HEK293 (cell line): Measurements from ENCODE around the gene MPPED1.

ENCODE experiments used
- CTCF ChIA-PET: fragments of 350-600 bp; formaldehyde crosslinking; extraction: SDS; loops from one replicate; lab custom pipeline; 2021; ENCODE audit warnings: antibody characterized with exemption; lab: Yijun Ruan, JAX
- POLR2A ChIA-PET: fragments of 300-600 bp; formaldehyde crosslinking; extraction: SDS; loops from one replicate; lab custom pipeline; 2020; ENCODE audit warnings: antibody characterized with exemption, inconsistent platforms; lab: Yijun Ruan, JAX
- H3K27ac ChIP-seq: fragments of 200-500 bp; sonication (Bioruptor generic); 2 replicates; pipeline ENCODE4 v1.5.1; 2014; ENCODE audit warnings: low read depth, low read length, control low read depth, inconsistent platforms; ENCODE audit errors: extremely low read depth
- H3K36me3 ChIP-seq, 2 experiments: fragments of 200-500 bp in 1 of 2; sonication (Bioruptor generic) in 1 of 2; 1 replicate in 1 of 2; 2 replicates in 1 of 2; pipeline ENCODE4 v1.5.1; 2014 to 2017; ENCODE audit warnings: inconsistent platforms in 2 of 2, low read length in 2 of 2; ENCODE audit not compliant: control insufficient read depth in 2 of 2, insufficient read depth in 1 of 2
- H3K4me1 ChIP-seq: fragments of 200-500 bp; sonication (Bioruptor generic); 2 replicates; pipeline ENCODE4 v1.5.1; 2014; ENCODE audit warnings: mild to moderate bottlenecking, low read length, inconsistent platforms; ENCODE audit not compliant: control insufficient read depth, insufficient read depth
- H3K4me3 ChIP-seq: 2 replicates; pipeline ENCODE4 v1.5.1; 2011; ENCODE audit warnings: low read depth, mild to moderate bottlenecking, control low read depth, low read length, moderate library complexity
- H3K9me3 ChIP-seq: fragments of 200-500 bp; sonication (Bioruptor generic); 2 replicates; pipeline ENCODE4 v1.5.1; 2014; ENCODE audit warnings: low read depth, low read length, inconsistent platforms; ENCODE audit not compliant: control insufficient read depth, insufficient read depth
- PRDM1 ChIP-seq: fragments of 450-650 bp; formaldehyde crosslinking; IDR thresholded peaks from 2 replicates; pipeline ENCODE4; 2016; ENCODE audit warnings: missing biosample characterization, missing genetic modification characterization
- RBAK ChIP-seq: fragments of 450-650 bp; formaldehyde crosslinking; IDR thresholded peaks from 2 replicates; pipeline ENCODE4 v1.5.1; 2016; ENCODE audit warnings: missing biosample characterization, missing genetic modification characterization
- WT1 ChIP-seq: fragments of 450-650 bp; formaldehyde crosslinking; IDR thresholded peaks from 2 replicates; pipeline ENCODE4 v1.5.1; 2016; ENCODE audit warnings: missing biosample characterization, missing genetic modification characterization
- ZNF114 ChIP-seq: fragments of 450-650 bp; formaldehyde crosslinking; IDR thresholded peaks from 2 replicates; pipeline ENCODE4 v1.5.0; 2017; ENCODE audit warnings: missing biosample characterization, missing genetic modification characterization
- ZNF155 ChIP-seq: fragments of 450-650 bp; formaldehyde crosslinking; IDR thresholded peaks from 2 replicates; pipeline ENCODE4 v1.5.1; 2016; ENCODE audit warnings: missing biosample characterization, missing genetic modification characterization
- ZNF239 ChIP-seq: fragments of 450-650 bp; formaldehyde crosslinking; IDR thresholded peaks from 2 replicates; pipeline ENCODE4 v1.5.1; 2016; ENCODE audit warnings: missing biosample characterization, missing genetic modification characterization
- ZNF292 ChIP-seq: fragments of 450-650 bp; formaldehyde crosslinking; IDR thresholded peaks from 2 replicates; pipeline ENCODE4 v1.5.1; 2016; ENCODE audit warnings: low read depth, missing biosample characterization, missing genetic modification characterization, borderline replicate concordance
- ZNF366 ChIP-seq: fragments of 450-650 bp; formaldehyde crosslinking; conservative IDR thresholded peaks from 2 replicates; pipeline ENCODE4 v1.5.1; 2016; ENCODE audit warnings: missing biosample characterization, missing genetic modification characterization
- ZNF37A ChIP-seq: fragments of 450-650 bp; IDR thresholded peaks from 2 replicates; pipeline ENCODE4 v1.5.1; 2018; ENCODE audit warnings: missing biosample characterization, missing genetic modification characterization
- ZNF423 ChIP-seq: fragments of 450-650 bp; formaldehyde crosslinking; IDR thresholded peaks from 2 replicates; pipeline ENCODE4 v1.5.1; 2016; ENCODE audit warnings: missing biosample characterization, missing genetic modification characterization
- ZNF521 ChIP-seq: fragments of 450-650 bp; formaldehyde crosslinking; IDR thresholded peaks from 2 replicates; pipeline ENCODE4 v1.5.1; 2017; ENCODE audit warnings: missing biosample characterization, mild to moderate bottlenecking, missing genetic modification characterization
- ZNF585B ChIP-seq: fragments of 450-650 bp; formaldehyde crosslinking; IDR thresholded peaks from 2 replicates; pipeline ENCODE4 v1.5.1; 2016; ENCODE audit warnings: missing biosample characterization, missing genetic modification characterization
- ZNF596 ChIP-seq: fragments of 450-650 bp; IDR thresholded peaks from 2 replicates; pipeline ENCODE4 v1.5.0; 2018; ENCODE audit warnings: missing biosample characterization, mild to moderate bottlenecking, missing genetic modification characterization, moderate library complexity
- ZSCAN16 ChIP-seq: fragments of 450-650 bp; formaldehyde crosslinking; IDR thresholded peaks from 2 replicates; pipeline ENCODE4 v1.5.1; 2016; ENCODE audit warnings: missing biosample characterization, missing genetic modification characterization
- TF ChIP-seq, protein P1 (sequence below): fragments of 450-650 bp; formaldehyde crosslinking; IDR thresholded peaks from 2 replicates; pipeline ENCODE4 v1.5.1; 2017; ENCODE audit warnings: missing biosample characterization, missing genetic modification characterization
- TF ChIP-seq, protein P2 (sequence below): fragments of 450-650 bp; formaldehyde crosslinking; IDR thresholded peaks from 2 replicates; pipeline ENCODE4 v1.5.1; 2017; ENCODE audit warnings: missing biosample characterization, mild to moderate bottlenecking, missing genetic modification characterization, moderate library complexity
- TF ChIP-seq, protein P3 (sequence below): fragments of 450-650 bp; formaldehyde crosslinking; conservative IDR thresholded peaks from 2 replicates; pipeline ENCODE4 v1.5.1; 2016; ENCODE audit warnings: low read depth, missing biosample characterization, missing genetic modification characterization
- TF ChIP-seq, protein P4 (sequence below): fragments of 450-650 bp; formaldehyde crosslinking; IDR thresholded peaks from 2 replicates; pipeline ENCODE4 v1.5.1; 2017; ENCODE audit warnings: missing biosample characterization, missing genetic modification characterization
- TF ChIP-seq, protein P5 (sequence below): fragments of 450-650 bp; formaldehyde crosslinking; IDR thresholded peaks from 2 replicates; pipeline ENCODE4 v1.5.1; 2017; ENCODE audit warnings: missing biosample characterization, missing genetic modification characterization
- TF ChIP-seq, protein P6 (sequence below): fragments of 450-650 bp; formaldehyde crosslinking; IDR thresholded peaks from 2 replicates; pipeline ENCODE4 v1.5.1; 2016; ENCODE audit warnings: missing biosample characterization, missing genetic modification characterization

Gene MPPED1

DNA sequence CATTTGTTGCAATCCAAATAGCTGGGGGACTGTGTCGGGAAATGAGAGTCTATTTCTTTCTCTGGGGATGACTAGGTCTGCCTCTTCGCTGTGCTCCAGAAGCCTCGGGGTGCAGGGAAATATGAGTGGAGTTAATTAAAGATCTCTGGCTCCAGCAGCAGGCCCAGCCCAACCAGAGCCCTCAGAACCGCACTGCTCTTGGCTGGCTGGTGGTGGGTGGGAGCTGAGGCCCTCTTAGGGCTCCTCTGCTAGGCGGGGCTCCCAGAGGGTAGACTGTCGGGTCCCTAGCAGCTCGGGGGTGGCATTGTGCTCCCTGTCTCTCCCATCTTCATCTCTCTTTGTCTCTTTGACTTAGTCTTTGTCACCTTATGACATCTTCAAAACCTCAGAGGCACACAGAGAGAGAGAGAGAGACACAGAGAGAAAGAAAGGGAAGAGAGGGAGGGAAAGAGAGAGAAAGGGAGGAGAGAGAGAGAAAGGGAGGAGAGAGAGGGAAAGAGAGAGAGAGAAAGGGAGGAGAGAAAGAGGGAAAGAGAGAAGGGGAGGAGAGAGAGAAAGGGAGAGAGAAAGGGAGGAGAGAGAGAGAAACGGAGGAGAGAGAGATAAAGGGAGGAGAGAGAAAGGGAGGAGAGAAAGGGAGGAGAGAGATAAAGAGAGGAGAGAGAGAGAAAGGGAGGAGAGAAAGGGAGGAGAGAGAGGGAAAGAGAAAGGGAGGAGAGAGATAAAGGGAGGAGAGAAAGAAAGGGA is 20.2 kb downstream of the MPPED1 start:
- Histone ChIP-seq H3K27ac (no peak overlapping the region), H3K36me3 (no peaks in the 10 kb centered on the region), H3K4me3 (no peak overlapping the region), H3K4me1 (no peaks in the 10 kb centered on the region), H3K9me3 (no peaks in the 10 kb centered on the region)
- TF ChIP-seq ZNF366 (tag by site-specific recombination): peak; percentile 68
- peak; percentile 24; the same call in 1 of the 2 replicates for TF ChIP-seq WT1
- peak; percentile 98 for TF ChIP-seq PRDM1 (tag by site-specific recombination)
- TF ChIP-seq ZNF292 (tag by site-specific recombination): no peak
- peak; percentile 98 for TF ChIP-seq ZNF596
- TF ChIP-seq, protein P1, sequence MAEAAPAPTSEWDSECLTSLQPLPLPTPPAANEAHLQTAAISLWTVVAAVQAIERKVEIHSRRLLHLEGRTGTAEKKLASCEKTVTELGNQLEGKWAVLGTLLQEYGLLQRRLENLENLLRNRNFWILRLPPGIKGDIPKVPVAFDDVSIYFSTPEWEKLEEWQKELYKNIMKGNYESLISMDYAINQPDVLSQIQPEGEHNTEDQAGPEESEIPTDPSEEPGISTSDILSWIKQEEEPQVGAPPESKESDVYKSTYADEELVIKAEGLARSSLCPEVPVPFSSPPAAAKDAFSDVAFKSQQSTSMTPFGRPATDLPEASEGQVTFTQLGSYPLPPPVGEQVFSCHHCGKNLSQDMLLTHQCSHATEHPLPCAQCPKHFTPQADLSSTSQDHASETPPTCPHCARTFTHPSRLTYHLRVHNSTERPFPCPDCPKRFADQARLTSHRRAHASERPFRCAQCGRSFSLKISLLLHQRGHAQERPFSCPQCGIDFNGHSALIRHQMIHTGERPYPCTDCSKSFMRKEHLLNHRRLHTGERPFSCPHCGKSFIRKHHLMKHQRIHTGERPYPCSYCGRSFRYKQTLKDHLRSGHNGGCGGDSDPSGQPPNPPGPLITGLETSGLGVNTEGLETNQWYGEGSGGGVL (tag by site-specific recombination): no peak
- TF ChIP-seq, protein P2, sequence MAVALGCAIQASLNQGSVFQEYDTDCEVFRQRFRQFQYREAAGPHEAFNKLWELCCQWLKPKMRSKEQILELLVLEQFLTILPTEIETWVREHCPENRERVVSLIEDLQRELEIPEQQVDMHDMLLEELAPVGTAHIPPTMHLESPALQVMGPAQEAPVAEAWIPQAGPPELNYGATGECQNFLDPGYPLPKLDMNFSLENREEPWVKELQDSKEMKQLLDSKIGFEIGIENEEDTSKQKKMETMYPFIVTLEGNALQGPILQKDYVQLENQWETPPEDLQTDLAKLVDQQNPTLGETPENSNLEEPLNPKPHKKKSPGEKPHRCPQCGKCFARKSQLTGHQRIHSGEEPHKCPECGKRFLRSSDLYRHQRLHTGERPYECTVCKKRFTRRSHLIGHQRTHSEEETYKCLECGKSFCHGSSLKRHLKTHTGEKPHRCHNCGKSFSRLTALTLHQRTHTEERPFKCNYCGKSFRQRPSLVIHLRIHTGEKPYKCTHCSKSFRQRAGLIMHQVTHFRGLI (tag by site-specific recombination): peak; percentile 78; the same call in 1 of the 2 replicates
- TF ChIP-seq, protein P3, sequence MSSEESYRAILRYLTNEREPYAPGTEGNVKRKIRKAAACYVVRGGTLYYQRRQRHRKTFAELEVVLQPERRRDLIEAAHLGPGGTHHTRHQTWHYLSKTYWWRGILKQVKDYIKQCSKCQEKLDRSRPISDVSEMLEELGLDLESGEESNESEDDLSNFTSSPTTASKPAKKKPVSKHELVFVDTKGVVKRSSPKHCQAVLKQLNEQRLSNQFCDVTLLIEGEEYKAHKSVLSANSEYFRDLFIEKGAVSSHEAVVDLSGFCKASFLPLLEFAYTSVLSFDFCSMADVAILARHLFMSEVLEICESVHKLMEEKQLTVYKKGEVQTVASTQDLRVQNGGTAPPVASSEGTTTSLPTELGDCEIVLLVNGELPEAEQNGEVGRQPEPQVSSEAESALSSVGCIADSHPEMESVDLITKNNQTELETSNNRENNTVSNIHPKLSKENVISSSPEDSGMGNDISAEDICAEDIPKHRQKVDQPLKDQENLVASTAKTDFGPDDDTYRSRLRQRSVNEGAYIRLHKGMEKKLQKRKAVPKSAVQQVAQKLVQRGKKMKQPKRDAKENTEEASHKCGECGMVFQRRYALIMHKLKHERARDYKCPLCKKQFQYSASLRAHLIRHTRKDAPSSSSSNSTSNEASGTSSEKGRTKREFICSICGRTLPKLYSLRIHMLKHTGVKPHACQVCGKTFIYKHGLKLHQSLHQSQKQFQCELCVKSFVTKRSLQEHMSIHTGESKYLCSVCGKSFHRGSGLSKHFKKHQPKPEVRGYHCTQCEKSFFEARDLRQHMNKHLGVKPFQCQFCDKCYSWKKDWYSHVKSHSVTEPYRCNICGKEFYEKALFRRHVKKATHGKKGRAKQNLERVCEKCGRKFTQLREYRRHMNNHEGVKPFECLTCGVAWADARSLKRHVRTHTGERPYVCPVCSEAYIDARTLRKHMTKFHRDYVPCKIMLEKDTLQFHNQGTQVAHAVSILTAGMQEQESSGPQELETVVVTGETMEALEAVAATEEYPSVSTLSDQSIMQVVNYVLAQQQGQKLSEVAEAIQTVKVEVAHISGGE (tag by site-specific recombination): no peak
- TF ChIP-seq, protein P4, sequence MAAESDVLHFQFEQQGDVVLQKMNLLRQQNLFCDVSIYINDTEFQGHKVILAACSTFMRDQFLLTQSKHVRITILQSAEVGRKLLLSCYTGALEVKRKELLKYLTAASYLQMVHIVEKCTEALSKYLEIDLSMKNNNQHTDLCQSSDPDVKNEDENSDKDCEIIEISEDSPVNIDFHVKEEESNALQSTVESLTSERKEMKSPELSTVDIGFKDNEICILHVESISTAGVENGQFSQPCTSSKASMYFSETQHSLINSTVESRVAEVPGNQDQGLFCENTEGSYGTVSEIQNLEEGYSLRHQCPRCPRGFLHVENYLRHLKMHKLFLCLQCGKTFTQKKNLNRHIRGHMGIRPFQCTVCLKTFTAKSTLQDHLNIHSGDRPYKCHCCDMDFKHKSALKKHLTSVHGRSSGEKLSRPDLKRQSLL: no peak
- no peak for TF ChIP-seq ZNF155
- ChIA-PET POLR2A (no interaction called here), CTCF (no interaction called here)

DNA sequence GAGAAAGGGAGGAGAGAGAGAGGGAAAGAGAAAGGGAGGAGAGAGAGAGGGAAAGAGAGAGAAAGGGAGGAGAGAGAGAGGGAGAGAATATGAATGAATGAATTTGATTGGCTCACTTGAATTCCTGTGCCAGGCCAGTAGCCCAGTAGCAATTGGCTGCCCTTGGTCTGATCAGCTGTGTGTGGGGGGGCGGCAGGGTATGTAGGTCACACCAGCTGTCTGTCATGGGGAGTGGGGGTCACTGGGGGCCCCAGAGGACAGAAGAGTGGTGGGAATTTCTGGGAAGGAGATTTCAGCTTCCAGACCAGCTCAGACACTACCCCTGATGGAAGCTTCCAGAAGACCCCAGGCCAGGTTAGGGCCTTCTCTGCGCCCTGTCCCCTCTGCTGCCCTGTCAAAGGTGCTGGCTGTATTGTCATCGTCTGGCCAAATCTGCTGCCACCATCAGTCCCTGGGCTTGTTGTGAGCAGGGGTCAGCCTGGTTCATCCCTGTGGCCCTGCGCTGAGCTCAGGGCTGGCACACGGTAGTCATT is 21.1 kb downstream of the MPPED1 start:
- no peak overlapping the region for H3K4me3 ChIP-seq
- no peaks in the 10 kb centered on the region for H3K36me3 ChIP-seq
- H3K4me1 ChIP-seq: no peaks in the 10 kb centered on the region
- ChIA-PET POLR2A (no interaction called here), CTCF (no interaction called here)
- H3K27ac ChIP-seq: no peak overlapping the region
- no peaks in the 10 kb centered on the region for H3K9me3 ChIP-seq
- TF ChIP-seq RBAK (tag by site-specific recombination) (no peak), ZSCAN16 (tag by site-specific recombination) (no peak), ZNF239 (tag by site-specific recombination) (no peak), ZNF585B (tag by site-specific recombination) (no peak), ZNF596 (peak; percentile 90), ZNF521 (tag by site-specific recombination) (no peak), ZNF114 (tag by site-specific recombination) (no peak), ZNF37A (tag by site-specific recombination) (no peak), ZNF423 (tag by site-specific recombination) (no peak)
- TF ChIP-seq, protein P5, sequence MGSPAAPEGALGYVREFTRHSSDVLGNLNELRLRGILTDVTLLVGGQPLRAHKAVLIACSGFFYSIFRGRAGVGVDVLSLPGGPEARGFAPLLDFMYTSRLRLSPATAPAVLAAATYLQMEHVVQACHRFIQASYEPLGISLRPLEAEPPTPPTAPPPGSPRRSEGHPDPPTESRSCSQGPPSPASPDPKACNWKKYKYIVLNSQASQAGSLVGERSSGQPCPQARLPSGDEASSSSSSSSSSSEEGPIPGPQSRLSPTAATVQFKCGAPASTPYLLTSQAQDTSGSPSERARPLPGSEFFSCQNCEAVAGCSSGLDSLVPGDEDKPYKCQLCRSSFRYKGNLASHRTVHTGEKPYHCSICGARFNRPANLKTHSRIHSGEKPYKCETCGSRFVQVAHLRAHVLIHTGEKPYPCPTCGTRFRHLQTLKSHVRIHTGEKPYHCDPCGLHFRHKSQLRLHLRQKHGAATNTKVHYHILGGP: no peak
- TF ChIP-seq, protein P6, sequence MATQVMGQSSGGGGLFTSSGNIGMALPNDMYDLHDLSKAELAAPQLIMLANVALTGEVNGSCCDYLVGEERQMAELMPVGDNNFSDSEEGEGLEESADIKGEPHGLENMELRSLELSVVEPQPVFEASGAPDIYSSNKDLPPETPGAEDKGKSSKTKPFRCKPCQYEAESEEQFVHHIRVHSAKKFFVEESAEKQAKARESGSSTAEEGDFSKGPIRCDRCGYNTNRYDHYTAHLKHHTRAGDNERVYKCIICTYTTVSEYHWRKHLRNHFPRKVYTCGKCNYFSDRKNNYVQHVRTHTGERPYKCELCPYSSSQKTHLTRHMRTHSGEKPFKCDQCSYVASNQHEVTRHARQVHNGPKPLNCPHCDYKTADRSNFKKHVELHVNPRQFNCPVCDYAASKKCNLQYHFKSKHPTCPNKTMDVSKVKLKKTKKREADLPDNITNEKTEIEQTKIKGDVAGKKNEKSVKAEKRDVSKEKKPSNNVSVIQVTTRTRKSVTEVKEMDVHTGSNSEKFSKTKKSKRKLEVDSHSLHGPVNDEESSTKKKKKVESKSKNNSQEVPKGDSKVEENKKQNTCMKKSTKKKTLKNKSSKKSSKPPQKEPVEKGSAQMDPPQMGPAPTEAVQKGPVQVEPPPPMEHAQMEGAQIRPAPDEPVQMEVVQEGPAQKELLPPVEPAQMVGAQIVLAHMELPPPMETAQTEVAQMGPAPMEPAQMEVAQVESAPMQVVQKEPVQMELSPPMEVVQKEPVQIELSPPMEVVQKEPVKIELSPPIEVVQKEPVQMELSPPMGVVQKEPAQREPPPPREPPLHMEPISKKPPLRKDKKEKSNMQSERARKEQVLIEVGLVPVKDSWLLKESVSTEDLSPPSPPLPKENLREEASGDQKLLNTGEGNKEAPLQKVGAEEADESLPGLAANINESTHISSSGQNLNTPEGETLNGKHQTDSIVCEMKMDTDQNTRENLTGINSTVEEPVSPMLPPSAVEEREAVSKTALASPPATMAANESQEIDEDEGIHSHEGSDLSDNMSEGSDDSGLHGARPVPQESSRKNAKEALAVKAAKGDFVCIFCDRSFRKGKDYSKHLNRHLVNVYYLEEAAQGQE (tag by site-specific recombination): no peak
